ENCODE results near the gene SNRNP70.
A peak's percentile ranks its signal among the peaks of the same experiment; 100 is the strongest.

Gene SNRNP70

DNA sequence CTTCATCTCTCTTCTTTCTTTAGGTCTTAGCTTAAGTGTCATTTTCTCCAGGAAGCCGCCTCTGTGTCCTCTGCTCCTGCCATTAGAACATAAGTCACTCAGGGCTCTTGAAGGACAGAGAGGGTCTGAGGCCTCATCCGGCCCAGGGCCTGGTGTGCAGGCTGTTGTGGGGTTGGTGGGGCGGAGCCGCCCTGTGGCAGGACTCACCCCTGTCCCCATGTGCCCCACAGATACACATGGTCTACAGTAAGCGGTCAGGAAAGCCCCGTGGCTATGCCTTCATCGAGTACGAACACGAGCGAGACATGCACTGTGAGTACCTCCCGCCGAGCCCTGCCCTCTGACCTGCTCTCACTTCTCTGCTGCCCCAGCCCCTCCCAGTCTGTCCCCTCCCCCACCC lies 15.9 kb downstream of the SNRNP70 start:
- DNase-seq (ENCODE audit: low read depth) = no peak

DNA sequence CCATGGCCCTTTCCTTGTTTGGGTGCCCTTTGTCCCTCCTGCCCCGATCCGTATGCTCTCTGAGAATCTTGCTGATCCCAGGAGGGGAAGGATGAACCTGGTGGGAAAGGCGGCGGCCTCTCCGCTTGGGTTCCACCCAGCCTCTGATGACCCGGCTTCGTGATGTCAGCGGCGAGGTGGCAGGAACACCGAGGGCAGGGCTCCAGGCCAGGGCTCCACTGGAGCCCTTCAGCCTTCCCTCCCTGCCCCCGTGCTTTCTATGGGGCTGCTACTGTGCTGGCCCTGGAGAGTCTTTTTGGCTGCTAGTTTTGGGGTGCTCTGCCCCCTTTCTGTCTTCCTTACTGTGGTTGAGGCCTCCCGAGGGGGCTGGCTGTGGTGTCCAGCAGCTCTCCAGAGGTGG lies 17.1 kb downstream of the SNRNP70 start:
- no peak for DNase-seq (ENCODE audit: low read depth)

DNA sequence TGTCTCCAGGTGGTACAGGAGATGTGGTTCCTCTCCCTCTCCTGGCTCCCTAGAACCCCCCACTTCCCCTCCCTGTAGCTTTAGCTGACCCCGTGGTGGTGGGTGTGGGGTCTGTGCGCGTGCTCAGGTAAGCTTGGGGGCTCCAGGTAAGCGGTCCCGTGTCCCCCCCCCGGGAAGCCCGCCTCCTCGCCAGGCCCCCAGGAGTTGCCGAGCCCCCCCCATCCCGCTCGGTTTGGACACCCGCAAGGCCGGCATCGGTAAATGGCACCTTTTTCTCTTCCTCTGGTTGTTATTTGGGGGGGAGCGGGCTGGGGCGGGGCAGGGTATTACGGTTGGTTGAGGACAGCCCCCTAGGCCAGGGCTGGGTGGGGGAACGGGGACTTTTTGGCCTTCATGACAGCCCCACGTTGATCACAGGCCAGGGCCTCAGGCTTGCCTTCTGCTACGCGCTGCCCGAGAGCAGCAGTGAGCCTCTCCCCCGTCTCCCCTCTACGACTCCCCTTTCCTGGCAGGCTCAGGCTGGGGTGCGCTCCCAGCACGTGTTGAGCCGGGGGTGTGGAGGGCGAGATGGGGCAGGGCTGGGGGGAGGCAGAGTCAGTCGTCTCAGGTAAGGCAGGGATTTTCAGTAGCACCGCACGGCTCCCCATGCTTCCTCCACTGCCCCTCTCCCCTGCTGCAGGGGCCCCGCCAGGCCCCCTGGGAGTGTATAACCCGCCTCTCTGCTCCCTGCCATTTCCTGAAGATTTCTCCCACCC lies 18.3 kb downstream of the SNRNP70 start:
- no peak for DNase-seq (ENCODE audit: low read depth)

DNA sequence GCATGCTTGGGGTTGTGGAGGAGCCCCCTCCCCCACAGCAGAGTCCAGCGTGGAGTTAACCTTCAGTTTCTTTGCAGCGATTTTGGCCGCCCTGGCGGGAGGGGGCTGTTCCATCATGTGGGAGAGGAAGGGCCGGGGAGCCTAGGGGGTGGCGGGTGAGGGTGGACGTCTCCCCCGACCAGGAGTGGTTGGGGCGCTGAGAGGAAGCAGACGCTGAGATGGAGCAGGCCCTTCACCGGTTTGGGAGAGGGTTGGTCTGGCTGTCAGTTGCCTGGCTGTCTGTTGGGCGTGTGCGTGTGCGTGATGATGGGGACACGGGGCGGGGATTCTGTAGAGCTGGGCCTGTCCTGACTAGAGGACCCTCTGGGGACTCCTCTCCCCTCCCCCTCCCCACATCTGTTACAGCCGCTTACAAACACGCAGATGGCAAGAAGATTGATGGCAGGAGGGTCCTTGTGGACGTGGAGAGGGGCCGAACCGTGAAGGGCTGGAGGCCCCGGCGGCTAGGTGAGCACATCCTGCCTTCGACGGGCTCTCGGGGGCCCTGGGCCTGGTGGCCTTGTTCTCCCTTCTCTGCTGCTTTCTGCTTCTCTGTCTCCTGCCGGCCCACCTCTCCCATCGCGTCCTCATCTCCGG lies 19.1 kb downstream of the SNRNP70 start:
- no peak for DNase-seq (ENCODE audit: low read depth)

DNA sequence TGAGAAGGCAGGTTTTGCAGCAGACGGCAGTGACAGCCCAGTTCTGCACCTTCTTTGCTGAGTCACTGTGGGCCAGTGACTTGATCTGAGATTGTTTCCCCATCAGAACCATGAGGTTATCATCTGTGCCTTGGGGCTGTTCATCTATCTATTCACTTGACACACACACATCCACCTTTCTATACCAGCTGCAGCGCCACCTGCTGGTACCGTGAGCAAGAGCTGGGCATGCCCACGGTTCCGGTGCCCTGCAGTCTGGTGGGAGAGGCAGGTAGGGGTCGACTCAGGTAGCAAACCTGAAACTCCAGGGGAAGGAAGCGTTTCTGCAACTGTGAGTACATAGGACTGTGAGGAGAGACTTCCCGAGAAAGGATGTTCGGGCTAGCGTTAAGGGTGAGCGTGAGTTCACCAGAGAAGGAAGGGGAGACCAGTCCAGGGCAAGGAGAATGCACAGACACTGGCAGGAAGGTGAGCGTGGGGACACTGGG lies 21.4 kb downstream of the SNRNP70 start:
- no peak for DNase-seq (ENCODE audit: low read depth)

DNA sequence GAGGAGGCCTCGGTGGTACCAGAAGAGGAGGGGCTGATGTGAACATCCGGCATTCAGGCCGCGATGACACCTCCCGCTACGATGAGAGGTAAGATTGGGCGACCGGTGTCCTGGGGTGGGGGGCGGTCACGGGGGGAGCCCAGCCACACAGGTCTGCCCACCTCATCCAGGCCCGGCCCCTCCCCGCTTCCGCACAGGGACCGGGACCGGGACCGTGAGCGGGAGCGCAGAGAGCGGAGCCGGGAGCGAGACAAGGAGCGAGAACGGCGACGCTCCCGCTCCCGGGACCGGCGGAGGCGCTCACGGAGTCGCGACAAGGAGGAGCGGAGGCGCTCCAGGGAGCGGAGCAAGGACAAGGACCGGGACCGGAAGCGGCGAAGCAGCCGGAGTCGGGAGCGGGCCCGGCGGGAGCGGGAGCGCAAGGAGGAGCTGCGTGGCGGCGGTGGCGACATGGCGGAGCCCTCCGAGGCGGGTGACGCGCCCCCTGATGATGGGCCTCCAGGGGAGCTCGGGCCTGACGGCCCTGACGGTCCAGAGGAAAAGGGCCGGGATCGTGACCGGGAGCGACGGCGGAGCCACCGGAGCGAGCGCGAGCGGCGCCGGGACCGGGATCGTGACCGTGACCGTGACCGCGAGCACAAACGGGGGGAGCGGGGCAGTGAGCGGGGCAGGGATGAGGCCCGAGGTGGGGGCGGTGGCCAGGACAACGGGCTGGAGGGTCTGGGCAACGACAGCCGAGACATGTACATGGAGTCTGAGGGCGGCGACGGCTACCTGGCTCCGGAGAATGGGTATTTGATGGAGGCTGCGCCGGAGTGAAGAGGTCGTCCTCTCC lies 22.6 kb downstream of the SNRNP70 start:
- no peak for DNase-seq (ENCODE audit: low read depth)

DNA sequence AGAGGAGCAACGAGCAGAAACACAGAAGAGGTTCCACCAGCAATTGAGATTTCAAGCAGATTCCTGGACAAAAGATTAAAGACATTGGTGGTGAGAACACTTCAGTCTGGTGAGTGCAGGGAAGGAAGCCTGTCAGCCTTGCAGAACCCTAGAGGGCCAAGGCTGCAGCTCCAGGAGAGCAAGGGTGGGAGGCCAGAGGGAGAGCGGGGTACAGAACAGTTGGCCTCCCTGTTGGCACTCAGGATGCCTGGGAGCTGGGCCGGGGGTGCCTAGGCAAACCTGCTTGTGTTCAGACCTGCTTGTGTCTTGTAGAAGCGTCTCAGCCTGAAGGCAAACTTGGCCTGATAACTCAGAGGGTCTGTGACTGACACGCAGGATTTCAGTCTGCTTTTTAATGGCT lies 23.8 kb downstream of the SNRNP70 start:
- DNase-seq (ENCODE audit: low read depth) = no peak

DNA sequence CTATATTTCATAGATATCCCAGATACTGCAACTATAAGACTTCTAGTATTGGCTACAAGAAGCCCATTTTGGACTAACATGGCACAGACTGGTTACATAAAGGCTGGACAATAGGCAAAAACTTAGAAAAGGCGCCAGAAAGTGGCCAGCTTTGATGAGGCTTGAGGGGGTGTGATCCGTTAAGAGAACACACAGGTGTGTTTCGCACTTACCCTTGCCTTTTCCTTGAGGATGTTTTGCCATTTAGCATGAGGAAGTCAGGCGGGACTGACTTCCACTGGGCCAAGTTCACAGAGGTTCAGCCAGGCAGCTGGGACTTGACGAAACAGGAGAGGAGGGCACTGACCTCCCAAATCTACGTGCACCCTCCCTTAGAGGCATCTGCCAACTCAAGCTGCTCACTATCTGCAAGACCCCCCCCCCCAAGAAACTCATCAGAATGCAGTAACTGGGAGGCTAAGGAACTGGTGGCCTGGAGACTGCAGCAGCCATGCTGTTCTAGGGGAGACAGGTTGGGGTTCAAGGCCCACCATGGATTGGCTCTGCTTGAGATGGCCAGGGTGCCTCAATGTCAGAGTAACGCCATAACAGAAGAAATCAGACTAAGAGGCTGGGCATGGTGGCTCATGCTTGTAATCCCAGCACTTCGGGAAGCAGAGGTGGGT lies 24.4 kb downstream of the SNRNP70 start:
- DNase-seq (ENCODE audit: low read depth) = no peak

DNA sequence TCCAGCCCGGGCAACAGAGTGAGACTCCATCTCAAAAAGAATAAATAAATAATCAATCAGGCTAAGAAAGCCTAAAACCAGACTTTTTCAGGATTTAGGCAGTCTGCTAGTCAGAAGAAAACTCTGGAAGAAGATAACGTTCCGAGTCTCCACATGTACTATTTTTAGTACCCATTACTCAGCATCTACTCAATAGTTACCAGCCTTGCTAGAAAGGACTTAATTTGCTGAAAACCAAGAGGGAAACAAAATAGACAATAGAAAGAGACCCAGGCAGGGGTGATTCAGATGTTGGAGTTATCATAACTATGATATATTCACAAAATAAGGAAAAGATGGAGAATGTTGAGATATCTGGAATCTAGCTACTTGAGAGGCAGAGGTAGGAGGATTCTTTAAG lies 25.3 kb downstream of the SNRNP70 start:
- peak; percentile 44 for DNase-seq (ENCODE audit: low read depth)

DNA sequence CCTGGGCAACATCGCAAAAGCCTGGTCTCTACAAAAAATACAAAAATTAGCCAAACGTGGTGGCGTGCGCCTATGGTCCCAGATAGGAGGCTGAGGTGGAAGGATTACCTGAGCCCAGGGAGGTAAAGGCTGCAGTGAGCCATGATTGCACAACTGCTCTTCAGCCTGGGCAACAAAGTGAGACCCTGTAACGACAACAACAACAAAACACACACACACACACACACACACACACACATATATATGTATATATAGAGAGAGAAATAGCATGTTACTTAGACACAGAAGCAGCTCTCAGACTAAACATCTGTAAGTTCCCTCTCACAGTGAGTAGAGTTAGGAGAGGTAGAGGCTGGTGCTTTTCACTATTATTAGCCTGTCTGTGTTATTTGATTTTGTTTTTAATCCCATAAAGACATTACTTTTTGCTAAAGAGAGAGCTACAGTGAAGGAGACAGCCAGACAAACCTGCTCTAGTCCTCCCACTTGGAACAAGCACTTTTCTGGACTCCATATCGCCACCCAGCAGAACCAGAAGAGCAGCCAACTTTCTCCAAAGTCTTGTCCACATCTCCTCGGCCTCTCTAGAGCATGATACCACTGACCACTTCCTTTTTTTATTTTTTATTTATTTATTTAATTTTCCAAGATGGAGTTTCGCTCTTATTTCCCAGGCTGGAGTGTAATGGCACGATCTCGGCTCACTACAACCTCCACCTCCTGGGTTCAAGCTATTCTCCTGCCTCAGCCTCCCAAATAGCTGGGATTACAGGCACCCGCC lies 26.2 kb downstream of the SNRNP70 start:
- no peak for DNase-seq (ENCODE audit: low read depth)

DNA sequence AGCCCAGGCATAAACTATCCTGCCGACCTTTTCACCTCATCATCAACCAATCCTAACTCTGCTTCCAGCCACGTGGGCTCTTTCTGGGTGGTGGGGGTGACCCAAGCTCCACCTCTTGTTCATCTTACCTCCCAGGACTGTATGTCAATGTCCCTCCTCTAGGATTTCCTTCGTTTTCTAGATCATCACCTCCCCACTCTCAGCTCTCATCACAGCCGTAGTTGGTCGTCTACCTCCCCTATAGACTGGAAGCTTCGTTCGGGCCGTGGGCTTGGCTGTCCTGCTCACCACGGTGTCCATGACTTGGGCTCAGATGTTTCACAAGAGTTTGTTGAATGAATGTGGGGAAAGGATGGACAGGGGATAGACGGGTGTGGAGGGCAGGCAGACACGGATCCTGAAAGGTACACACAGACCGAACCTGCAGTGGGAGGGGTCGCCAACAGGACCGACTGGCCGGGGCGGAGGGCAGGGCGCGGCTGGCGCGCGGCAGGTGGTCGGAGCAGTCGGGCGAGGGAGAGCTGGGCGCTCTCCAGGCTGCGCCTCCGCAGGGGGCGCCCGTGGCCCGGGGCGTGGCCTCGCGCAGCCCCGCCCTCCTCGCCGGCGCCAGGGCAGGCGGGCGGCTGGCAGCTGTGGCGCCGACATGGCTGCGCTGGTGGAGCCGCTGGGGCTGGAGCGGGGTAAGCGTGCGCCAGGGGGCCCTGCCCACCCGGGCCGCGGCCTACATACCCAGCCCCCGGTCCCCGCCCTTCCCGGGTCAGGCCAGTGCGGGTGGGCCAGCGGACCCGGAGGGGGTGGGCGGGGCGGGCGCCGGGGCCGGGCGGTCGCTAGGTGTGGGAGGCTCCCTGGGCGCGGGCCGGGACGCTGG lies 28.7 kb downstream of the SNRNP70 start, which contains the start of gene LIN7B:
TSS of gene LIN7B (plus strand) at position 609 of the 868 bp plus-strand sequence. CDS start at position 644, 35 bp downstream.
- peak; percentile 40 for DNase-seq (ENCODE audit: low read depth)

DNA sequence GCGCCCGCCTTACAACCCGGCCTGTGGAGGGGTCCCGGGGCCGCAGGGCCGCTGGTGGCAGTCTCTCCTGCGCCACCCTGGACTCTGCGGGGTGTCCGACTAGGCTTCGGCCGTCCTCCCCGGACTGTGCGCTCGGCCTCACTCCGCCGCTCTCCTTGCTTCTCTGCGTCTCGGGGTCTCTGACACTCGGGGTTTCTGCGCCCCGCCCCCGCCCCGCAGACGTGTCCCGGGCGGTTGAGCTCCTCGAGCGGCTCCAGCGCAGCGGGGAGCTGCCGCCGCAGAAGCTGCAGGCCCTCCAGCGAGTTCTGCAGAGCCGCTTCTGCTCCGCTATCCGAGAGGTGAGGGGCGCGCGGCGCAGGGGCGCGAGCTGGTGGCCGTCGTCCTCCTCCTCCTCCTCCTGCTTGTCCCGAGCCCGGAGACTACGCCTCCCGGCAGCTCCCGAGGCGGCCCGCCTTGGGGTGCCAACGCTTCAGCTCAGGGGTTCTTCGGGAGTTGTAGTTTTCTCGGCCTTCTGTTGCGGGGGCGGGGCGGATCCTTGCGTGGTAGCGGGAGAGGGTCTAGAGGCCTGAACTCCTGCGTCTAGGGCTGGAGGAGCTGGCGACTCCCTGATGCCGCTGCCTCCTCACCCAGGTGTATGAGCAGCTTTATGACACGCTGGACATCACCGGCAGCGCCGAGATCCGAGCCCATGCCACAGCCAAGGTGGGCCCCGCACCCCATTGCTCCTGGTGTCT lies 29.5 kb downstream of the SNRNP70 start:
- DNase-seq (ENCODE audit: low read depth) = peak; percentile 49

DNA sequence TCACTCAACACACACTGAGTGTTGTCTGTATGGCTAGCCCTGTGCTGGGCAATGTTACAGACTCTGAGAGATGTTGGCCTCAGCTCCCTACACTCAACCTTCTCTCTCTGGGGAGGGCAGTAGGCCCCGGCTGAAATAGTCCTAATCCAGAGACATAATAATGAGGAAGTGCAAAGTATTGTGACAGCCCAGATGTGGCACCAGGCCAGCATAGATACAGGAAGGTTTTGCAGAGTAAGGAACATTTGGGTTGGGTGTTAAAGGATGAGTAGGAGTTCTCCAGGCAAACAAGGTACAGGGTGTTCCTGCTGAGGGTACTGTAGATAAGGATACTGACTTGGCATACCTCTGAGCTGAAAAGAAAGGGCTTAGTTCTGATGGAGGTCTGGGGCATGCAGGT lies 31.3 kb downstream of the SNRNP70 start:
- DNase-seq (ENCODE audit: low read depth) = no peak

DNA sequence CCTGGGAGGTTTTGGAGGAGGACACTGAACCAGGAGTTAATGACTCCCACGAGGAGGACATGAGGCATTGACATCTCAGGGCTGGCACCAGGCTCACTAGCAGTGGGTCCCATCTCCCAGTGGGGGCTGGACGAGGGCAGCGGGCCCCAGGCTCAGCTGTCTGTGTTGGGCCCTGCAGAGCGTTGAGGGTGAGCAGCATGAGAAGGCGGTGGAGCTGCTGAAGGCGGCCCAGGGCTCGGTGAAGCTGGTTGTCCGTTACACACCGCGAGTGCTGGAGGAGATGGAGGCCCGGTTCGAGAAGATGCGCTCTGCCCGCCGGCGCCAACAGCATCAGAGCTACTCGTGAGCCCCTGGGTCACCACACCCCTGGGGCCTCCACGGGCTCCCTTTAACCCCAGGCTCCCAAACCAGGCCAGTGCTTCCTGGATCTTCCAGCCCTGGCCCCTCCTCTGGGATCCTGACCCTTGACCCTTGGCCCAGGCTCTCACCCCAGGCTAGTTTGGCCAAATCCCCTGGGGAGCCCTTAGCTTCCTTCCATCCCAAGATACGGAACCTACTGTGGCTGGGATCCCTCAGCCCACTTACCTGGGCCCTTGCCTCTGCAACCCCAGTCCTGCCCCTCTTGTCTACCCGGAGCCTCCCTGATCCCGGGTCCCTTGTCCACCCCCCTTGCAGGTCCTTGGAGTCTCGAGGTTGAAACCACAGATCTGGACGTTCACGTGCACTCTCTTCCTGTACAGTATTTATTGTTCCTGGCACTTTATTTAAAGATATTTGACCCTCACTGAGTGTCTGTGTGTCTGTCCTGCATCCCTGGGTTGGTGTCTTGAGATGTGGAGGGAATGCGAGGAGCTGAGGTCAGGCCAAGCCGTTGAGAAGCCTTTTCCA lies 32.7 kb downstream of the SNRNP70 start:
- no peak for DNase-seq (ENCODE audit: low read depth)

DNA sequence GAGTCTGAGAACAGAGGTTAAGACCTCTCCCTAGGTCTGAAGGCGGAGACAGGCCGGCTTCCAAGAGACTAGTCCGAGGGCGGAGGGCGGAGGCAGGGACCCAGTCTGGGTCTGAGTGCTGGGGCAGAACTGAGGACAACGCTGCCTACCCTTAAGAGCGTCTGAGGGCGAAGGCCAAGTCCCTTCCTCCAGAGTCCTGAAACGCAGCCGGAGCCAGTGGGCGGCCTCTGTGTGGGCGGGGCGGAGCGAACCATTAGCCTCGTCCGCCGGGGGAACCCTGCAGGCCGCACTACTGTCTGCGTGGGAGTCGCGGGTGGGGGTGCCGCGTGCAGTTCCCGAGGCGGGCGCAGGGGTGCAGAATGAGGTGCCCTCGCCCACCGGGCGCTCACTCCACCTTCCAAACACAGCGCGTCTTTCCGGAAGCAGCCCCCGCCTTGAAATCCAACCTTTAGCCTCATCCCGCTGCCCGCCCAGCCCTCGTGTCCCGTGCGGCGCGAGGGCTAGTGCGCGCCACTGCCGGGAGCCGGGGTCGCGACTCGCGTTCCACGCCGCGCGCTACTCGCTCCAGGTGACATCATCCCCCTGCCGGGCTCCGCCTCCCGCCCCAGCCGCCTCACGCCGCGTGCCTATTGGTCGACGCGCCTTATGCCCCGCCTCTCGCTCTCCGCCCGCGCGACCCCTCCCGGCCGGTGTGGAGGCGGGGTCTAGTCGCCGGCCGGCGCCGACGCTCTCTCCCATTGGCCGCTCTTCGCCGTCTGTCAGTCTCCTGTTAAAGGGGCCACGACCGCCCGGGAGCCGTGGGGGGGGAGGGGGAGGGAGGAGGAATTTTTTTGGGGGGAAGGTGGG lies 33.5 kb downstream of the SNRNP70 start, which contains the start of gene C19orf73:
TSS of gene C19orf73 (minus strand) at position 579 of the 846 bp plus-strand sequence. CDS start at position 458, 121 bp downstream.
- peak; percentile 84 for DNase-seq (ENCODE audit: low read depth)

DNA sequence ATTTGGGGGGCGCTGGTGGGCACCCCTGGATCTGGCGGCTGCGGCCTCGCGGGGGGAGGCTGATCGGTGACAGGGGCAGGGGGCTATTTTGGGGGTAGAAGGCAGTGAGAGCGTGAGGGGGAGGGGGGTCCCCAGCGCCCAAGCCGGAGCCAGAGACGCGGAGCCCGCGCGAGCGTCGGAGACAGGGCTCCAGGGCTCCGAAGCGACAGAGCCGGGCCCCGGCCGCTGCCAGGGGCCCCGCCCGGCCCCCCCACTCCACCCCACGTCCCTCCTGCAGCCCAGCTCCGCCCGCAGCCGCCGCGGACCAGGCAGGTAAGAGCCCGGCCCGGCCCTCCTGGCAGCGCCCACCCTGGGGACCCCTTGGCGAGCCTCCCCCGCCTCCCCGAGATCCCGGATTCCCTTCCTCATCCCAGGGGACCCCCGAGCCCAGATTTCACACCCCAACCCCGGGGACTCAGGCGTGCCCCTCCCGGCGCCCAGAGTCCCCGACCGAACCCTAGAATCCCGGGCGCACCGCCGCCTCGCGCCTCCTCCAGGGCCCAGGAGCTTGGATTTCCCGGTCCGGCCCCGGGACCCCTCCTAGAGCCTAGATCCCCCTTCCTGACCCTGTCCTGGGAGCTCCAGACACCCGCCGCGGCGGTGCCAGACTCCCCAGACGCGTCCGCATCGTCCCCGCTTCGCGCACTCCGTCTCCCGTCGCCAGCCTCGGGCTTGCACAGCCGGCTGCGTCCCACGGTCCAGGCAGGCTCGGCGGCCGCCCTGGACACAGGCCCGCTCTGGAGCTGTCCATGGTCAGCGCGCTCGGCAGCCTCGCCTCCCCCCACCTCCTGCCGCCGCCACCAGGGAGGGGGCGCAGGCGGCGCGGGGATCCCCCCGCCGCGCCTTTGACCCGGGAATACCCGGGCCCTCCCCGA lies 34.4 kb downstream of the SNRNP70 start, which contains the start of gene PPFIA3:
TSS of gene PPFIA3 (plus strand) at position 134 of the 914 bp plus-strand sequence. CDS start 8,330 bp downstream, outside the sequence.
- DNase-seq (ENCODE audit: low read depth) = peak; percentile 32
